H9 (cell line): ENCODE data around the gene FCSK. TPM values are rescaled to one million over a fixed set of nuclear protein-coding genes. Genes with fewer than 3 reads are reported as not detected.

Experiments used
- DNase-seq: peaks from one replicate; pipeline ENCODE4 v3.0.0-alpha.2; 2017
- H2AFZ ChIP-seq: one replicate; pipeline ENCODE4 v1.6.1; 2013; ENCODE audit warnings: mild to moderate bottlenecking, low read length, control low read depth, moderate library complexity
- H2AK5ac ChIP-seq: 2 replicates; pipeline ENCODE4 v1.6.1; 2013; ENCODE audit warnings: low read length, control low read depth, mixed read lengths; ENCODE audit not compliant: insufficient read length
- H2BK120ac ChIP-seq: one replicate; pipeline ENCODE4 v1.6.1; 2013; ENCODE audit warnings: low read depth, mild to moderate bottlenecking, low read length, control low read depth, inconsistent platforms; ENCODE audit not compliant: poor library complexity, severe bottlenecking
- H2BK12ac ChIP-seq: 2 replicates; pipeline ENCODE4 v1.6.1; 2013; ENCODE audit warnings: low read length, control low read depth, mixed read lengths, low read depth; ENCODE audit not compliant: insufficient read length
- H2BK15ac ChIP-seq: 2 replicates; pipeline ENCODE4 v1.6.1; 2013; ENCODE audit warnings: low read depth, low read length, control low read depth
- H2BK20ac ChIP-seq: one replicate; pipeline ENCODE4 v1.6.1; 2013; ENCODE audit warnings: low read depth, mild to moderate bottlenecking, low read length, control low read depth, inconsistent platforms; ENCODE audit not compliant: poor library complexity, severe bottlenecking
- H2BK5ac ChIP-seq: 2 replicates; pipeline ENCODE4 v1.6.1; 2013; ENCODE audit warnings: low read length, control low read depth, mixed read lengths; ENCODE audit not compliant: insufficient read length
- H3K14ac ChIP-seq: 2 replicates; pipeline ENCODE4 v1.6.1; 2013; ENCODE audit warnings: low read length, control low read depth; ENCODE audit not compliant: insufficient read depth
- H3K18ac ChIP-seq: 2 replicates; pipeline ENCODE4 v1.6.1; 2013; ENCODE audit warnings: low read depth, mild to moderate bottlenecking, mixed read lengths, low read length, control low read depth; ENCODE audit not compliant: insufficient read length
- H3K23ac ChIP-seq: 2 replicates; pipeline ENCODE4 v1.6.1; 2013; ENCODE audit warnings: low read length, control low read depth, mixed read lengths, low read depth; ENCODE audit not compliant: insufficient read length
- H3K23me2 ChIP-seq: 2 replicates; pipeline ENCODE4 v1.6.1; 2013; ENCODE audit warnings: low read depth, mild to moderate bottlenecking, mixed read lengths, low read length, control low read depth; ENCODE audit not compliant: insufficient read length, poor library complexity, severe bottlenecking
- H3K27ac ChIP-seq: 2 replicates; pipeline ENCODE4 v1.5.1; 2013; ENCODE audit warnings: low read length, control low read depth, mixed read lengths, low read depth; ENCODE audit not compliant: insufficient read length
- H3K27me3 ChIP-seq: 2 replicates; pipeline ENCODE4 v1.6.1; 2013; ENCODE audit warnings: low read length, control low read depth, inconsistent platforms; ENCODE audit not compliant: insufficient read depth
- H3K4ac ChIP-seq: 2 replicates; pipeline ENCODE4 v1.6.1; 2013; ENCODE audit warnings: low read depth, mild to moderate bottlenecking, control low read depth, inconsistent platforms, low read length, moderate library complexity
- H3K4me1 ChIP-seq: 2 replicates; pipeline ENCODE4 v1.6.1; 2013; ENCODE audit warnings: low read length, control low read depth, inconsistent platforms; ENCODE audit not compliant: insufficient read depth
- H3K4me2 ChIP-seq: 2 replicates; pipeline ENCODE4 v1.6.1; 2013; ENCODE audit warnings: low read length, control low read depth, mixed read lengths; ENCODE audit not compliant: insufficient read length, insufficient read depth
- H3K56ac ChIP-seq: 2 replicates; pipeline ENCODE4 v1.6.1; 2013; ENCODE audit warnings: low read depth, mild to moderate bottlenecking, mixed read lengths, low read length, control low read depth; ENCODE audit not compliant: insufficient read length
- H3K79me1 ChIP-seq: 2 replicates; pipeline ENCODE4 v1.6.1; 2013; ENCODE audit warnings: low read depth, mild to moderate bottlenecking, moderate library complexity, low read length, control low read depth, inconsistent platforms; ENCODE audit not compliant: insufficient read depth, poor library complexity, severe bottlenecking
- H3K79me2 ChIP-seq: 2 replicates; pipeline ENCODE4 v1.6.1; 2013; ENCODE audit warnings: low read length, control low read depth, inconsistent platforms; ENCODE audit not compliant: insufficient read depth
- H3K9ac ChIP-seq: 2 replicates; pipeline ENCODE4 v1.6.1; 2013; ENCODE audit warnings: low read length, control low read depth, mixed read lengths; ENCODE audit not compliant: insufficient read length; ENCODE audit errors: extremely low read depth
- H3K9me3 ChIP-seq: one replicate; pipeline ENCODE4 v1.6.1; 2013; ENCODE audit warnings: low read depth, low read length, inconsistent platforms; ENCODE audit not compliant: control insufficient read depth
- H3T11ph ChIP-seq: one replicate; pipeline ENCODE4 v1.6.1; 2013; ENCODE audit warnings: mild to moderate bottlenecking, low read length, control low read depth, inconsistent platforms
- H4K20me1 ChIP-seq: one replicate; pipeline ENCODE4 v1.6.1; 2013; ENCODE audit not compliant: control insufficient read depth, insufficient read length, insufficient read depth
- H4K5ac ChIP-seq: 2 replicates; pipeline ENCODE4 v1.6.1; 2013; ENCODE audit warnings: low read depth, mild to moderate bottlenecking, mixed read lengths, low read length, control low read depth; ENCODE audit not compliant: insufficient read length
- H4K8ac ChIP-seq: replicated peaks from 2 replicates; pipeline ENCODE4 v1.6.1; 2013; ENCODE audit warnings: low read length, control low read depth, mixed read lengths, low read depth; ENCODE audit not compliant: insufficient read length
- H4K91ac ChIP-seq: 2 replicates; pipeline ENCODE4 v1.6.1; 2013; ENCODE audit warnings: low read depth, mild to moderate bottlenecking, moderate library complexity, mixed read lengths, low read length, control low read depth; ENCODE audit not compliant: insufficient read length
- H3K27ac Mint-ChIP-seq, 3 experiments: 2 replicates in 2 of 3; 3 replicates in 1 of 3; pipeline ENCODE4 v1.8.0; 2020 to 2021; ENCODE audit warnings: mixed read lengths in 3 of 3, mild to moderate bottlenecking in 1 of 3, moderate library complexity in 1 of 3
- H3K27me3 Mint-ChIP-seq: 2 replicates; pipeline ENCODE4 v1.8.0; 2021; ENCODE audit warnings: low read depth, mild to moderate bottlenecking, moderate library complexity, mixed read lengths
- H3K36me3 Mint-ChIP-seq, 3 experiments: 2 replicates in 2 of 3; 3 replicates in 1 of 3; pipeline ENCODE4 v1.8.0; 2020 to 2021; ENCODE audit warnings: low read depth in 3 of 3, mixed read lengths in 3 of 3; ENCODE audit not compliant: insufficient read depth in 1 of 3
- H3K4me1 Mint-ChIP-seq, 2 experiments: 2 replicates each; pipeline ENCODE4 v1.8.0; 2020; ENCODE audit warnings: mixed read lengths in 2 of 2
- H3K4me3 Mint-ChIP-seq, 2 experiments: 2 replicates in 1 of 2; 3 replicates in 1 of 2; pipeline ENCODE4 v1.8.0; 2020 to 2021; ENCODE audit warnings: mild to moderate bottlenecking in 2 of 2, mixed read lengths in 2 of 2, moderate library complexity in 1 of 2
- H3K9me3 Mint-ChIP-seq, 2 experiments: 2 replicates in 1 of 2; 3 replicates in 1 of 2; pipeline ENCODE4 v1.8.0; 2020; ENCODE audit warnings: mild to moderate bottlenecking in 2 of 2, mixed read lengths in 2 of 2, moderate library complexity in 1 of 2
- CTCF ChIP-seq: fragments of 200-600 bp; sonication (generic); conservative IDR thresholded peaks from 3 replicates; pipeline ENCODE4 v1.8.0; 2021; ENCODE audit warnings: antibody characterized with exemption, mild to moderate bottlenecking
- WGBS: extraction: QIAGEN DNeasy Blood & Tissue Kit; methylation state at CpG from one replicate; pipeline ENCODE4 v1.1.7; 2013; ENCODE audit warnings: missing lambda C conversion rate, low lambda C conversion rate, mixed read lengths; ENCODE audit not compliant: insufficient read length; ENCODE audit errors: extremely low coverage; 5-methylcytosine and 5-hydroxymethylcytosine counted together
- total RNA-seq: library from RNA; stranded (reverse); gene quantifications from 2 replicates; pipeline ENCODE4 v1.2.1, GENCODE V29; 2021

Gene FCSK
- total RNA-seq, 1 experiment from 2014 or later: 6.5 TPM

- no peak for TF ChIP-seq CTCF
- H4K91ac ChIP-seq: no peak overlapping the region
- H3K56ac ChIP-seq: no peak overlapping the region
- Mint-ChIP-seq H3K4me3 (peak overlapping the region; percentile 79 to 93), H3K27ac (peak overlapping the region in 1 of 3 experiments; percentile 6; a peak in 1 of 7 replicates), H3K4me1 (peaks cover 34 to 37% of the 10 kb centered on the region in 2 experiments), H3K9me3 (no peaks in the 10 kb centered on the region; a peak in 1 of 5 replicates), H3K27me3 (no peaks in the 10 kb centered on the region), H3K36me3 (peaks cover 49 to 73% (median 65%) of the 10 kb centered on the region in 3 experiments)
- no peak overlapping the region for H3K27ac ChIP-seq
- no peak overlapping the region for H2BK5ac ChIP-seq
- H2AFZ ChIP-seq: no peak overlapping the region
- H3K79me1 ChIP-seq: peaks cover 14% of the 10 kb centered on the region
- no peak overlapping the region for H2AK5ac ChIP-seq
- H4K8ac ChIP-seq: no peak overlapping the region
- WGBS: no CpG with 5 or more reads among the region's 6 CpGs
- no peaks in the 10 kb centered on the region for H4K20me1 ChIP-seq
- no peak overlapping the region for H3K4ac ChIP-seq
- H4K5ac ChIP-seq: no peak overlapping the region
- H3K14ac ChIP-seq: no peak overlapping the region
- no peak overlapping the region for H2BK120ac ChIP-seq
- H3K79me2 ChIP-seq: peaks cover 38% of the 10 kb centered on the region; the same call in 1 of the 2 replicates
- no peaks in the 10 kb centered on the region for H3K9me3 ChIP-seq
- no peak overlapping the region for H3K23ac ChIP-seq
- no peak overlapping the region for H3T11ph ChIP-seq
- no peak overlapping the region for H2BK15ac ChIP-seq
- H2BK20ac ChIP-seq: no peak overlapping the region
- no peak overlapping the region for H3K18ac ChIP-seq
- peaks cover 7% of the 10 kb centered on the region; the same call in 1 of the 2 replicates for H3K4me1 ChIP-seq
- no peak for DNase-seq
- peak overlapping the region; percentile 79 for H3K4me2 ChIP-seq
- no peak overlapping the region for H2BK12ac ChIP-seq
- H3K23me2 ChIP-seq: peaks cover 10% of the 10 kb centered on the region
- peak overlapping the region; percentile 38 for H3K9ac ChIP-seq
- no peaks in the 10 kb centered on the region for H3K27me3 ChIP-seq
These were observed 72.0 kb downstream of the FCSK start for GRCh38 chr16:70526403-70526802.
